Astrocyte (in vitro differentiated cells and primary cell): ENCODE results near the gene PVALB. TPM values are rescaled to one million over a fixed set of nuclear protein-coding genes. Genes with fewer than 3 reads are reported as not detected.

Experiments used
- DNase-seq: peaks from one replicate; pipeline ENCODE4 v3.0.0-alpha.2; 2010; ENCODE audit warnings: low read depth
- FAIRE-seq: peaks from 2 replicates; lab custom pipeline; 2011; peaks lifted over from hg19 to GRCh38; lab: Jason Lieb, UNC
- H2AFZ ChIP-seq: 2 replicates; pipeline ENCODE4 v1.6.0; 2012; ENCODE audit warnings: low read depth, low read length, inconsistent platforms
- H3K27ac ChIP-seq: 2 replicates; pipeline ENCODE4 v1.5.1; 2011; ENCODE audit warnings: low read depth, low read length, inconsistent platforms
- H3K27me3 ChIP-seq: 2 replicates; pipeline ENCODE4 v1.6.0; 2011; ENCODE audit warnings: low read length, inconsistent platforms; ENCODE audit not compliant: insufficient read depth
- H3K36me3 ChIP-seq: 2 replicates; pipeline ENCODE4 v1.5.1; 2011; ENCODE audit warnings: low read length, inconsistent platforms; ENCODE audit not compliant: insufficient read depth
- H3K4me1 ChIP-seq: 2 replicates; pipeline ENCODE4 v1.5.1; 2011; ENCODE audit warnings: low read length, inconsistent platforms; ENCODE audit not compliant: insufficient read depth
- H3K4me2 ChIP-seq: 2 replicates; pipeline ENCODE4 v1.6.0; 2012; ENCODE audit warnings: low read length, inconsistent platforms
- H3K4me3 ChIP-seq: 2 replicates; pipeline ENCODE4 v1.5.1; 2011; ENCODE audit warnings: low read depth, mild to moderate bottlenecking, low read length, inconsistent platforms; ENCODE audit not compliant: insufficient read depth
- H3K79me2 ChIP-seq: 2 replicates; pipeline ENCODE4 v1.6.0; 2012; ENCODE audit warnings: mild to moderate bottlenecking, low read length, inconsistent platforms; ENCODE audit not compliant: insufficient read depth
- H3K9ac ChIP-seq: 2 replicates; pipeline ENCODE4 v1.6.0; 2012; ENCODE audit warnings: mild to moderate bottlenecking, low read length, inconsistent platforms
- H3K9me3 ChIP-seq: 2 replicates; pipeline ENCODE4 v1.5.1; 2012; ENCODE audit warnings: low read depth, mild to moderate bottlenecking, low read length, inconsistent platforms; ENCODE audit not compliant: insufficient read depth
- H4K20me1 ChIP-seq: 2 replicates; pipeline ENCODE4 v1.6.0; 2012; ENCODE audit warnings: low read length, inconsistent platforms; ENCODE audit not compliant: insufficient read depth
- H3K27ac Mint-ChIP-seq: one replicate; pipeline ENCODE4 v1.8.0; 2021; ENCODE audit warnings: mild to moderate bottlenecking, mixed read lengths; ENCODE audit not compliant: unreplicated experiment
- H3K27me3 Mint-ChIP-seq: one replicate; pipeline ENCODE4 v1.8.0; 2021; ENCODE audit warnings: low read depth, mixed read lengths; ENCODE audit not compliant: unreplicated experiment
- H3K36me3 Mint-ChIP-seq: one replicate; pipeline ENCODE4 v1.8.0; 2021; ENCODE audit warnings: low read depth, mixed read lengths; ENCODE audit not compliant: unreplicated experiment
- H3K4me1 Mint-ChIP-seq: one replicate; pipeline ENCODE4 v1.8.0; 2021; ENCODE audit warnings: low read depth, mixed read lengths; ENCODE audit not compliant: unreplicated experiment
- H3K4me3 Mint-ChIP-seq: one replicate; pipeline ENCODE4 v1.8.0; 2021; ENCODE audit warnings: mild to moderate bottlenecking, moderate library complexity, mixed read lengths; ENCODE audit not compliant: unreplicated experiment
- H3K9me3 Mint-ChIP-seq: one replicate; pipeline ENCODE4 v1.8.0; 2021; ENCODE audit warnings: mild to moderate bottlenecking, mixed read lengths; ENCODE audit not compliant: unreplicated experiment
- CTCF ChIP-seq: IDR thresholded peaks from 2 replicates; pipeline ENCODE4 v1.5.1; 2011; ENCODE audit warnings: low read depth, mild to moderate bottlenecking, inconsistent platforms, low read length, moderate library complexity; ENCODE audit not compliant: insufficient read depth
- EZH2 ChIP-seq: IDR thresholded peaks from 2 replicates; pipeline ENCODE4 v1.6.1; 2012; ENCODE audit warnings: mild to moderate bottlenecking, low read length, inconsistent platforms; ENCODE audit not compliant: insufficient read depth
- total RNA-seq: library from RNA; stranded (reverse); gene quantifications from 2 replicates; pipeline ENCODE4 v1.2.1, GENCODE V29; 2021

The PVALB gene
- total RNA-seq, 1 donor from 2014 or later, result not detected

GRCh38 chr22:36758792-36759271 is 58.0 kb downstream of the PVALB start:
- Mint-ChIP-seq H3K27ac (no peak overlapping the region), H3K27me3 (peaks cover 16% of the 10 kb centered on the region)
- H2AFZ ChIP-seq, result no peak overlapping the region

GRCh38 chr22:36757668-36758211 is 59.1 kb downstream of the PVALB start:
- H3K27me3 ChIP-seq, result peaks cover 7% of the 10 kb centered on the region
- H3K4me3 ChIP-seq, result no peak overlapping the region
- no peaks in the 10 kb centered on the region for H3K4me1 ChIP-seq
- no peak overlapping the region for H3K27ac ChIP-seq
- H4K20me1 ChIP-seq, result no peaks in the 10 kb centered on the region
- peak; percentile 60 for TF ChIP-seq CTCF
- TF ChIP-seq EZH2, result no peak
- peaks cover 6% of the 10 kb centered on the region for H3K36me3 Mint-ChIP-seq
- no peak overlapping the region for H2AFZ ChIP-seq
- FAIRE-seq, result no peak
- H3K4me3 Mint-ChIP-seq, result no peak overlapping the region
- H3K9me3 Mint-ChIP-seq, result no peaks in the 10 kb centered on the region
- H3K4me1 Mint-ChIP-seq, result no peaks in the 10 kb centered on the region
- DNase-seq, result peak; percentile 28
- no peaks in the 10 kb centered on the region for H3K36me3 ChIP-seq
- H3K9me3 ChIP-seq, result no peaks in the 10 kb centered on the region
- peaks cover 27% of the 10 kb centered on the region for H3K27me3 Mint-ChIP-seq
- no peaks in the 10 kb centered on the region for H3K79me2 ChIP-seq
- H3K9ac ChIP-seq, result no peak overlapping the region
- H3K4me2 ChIP-seq, result no peak overlapping the region
- H3K27ac Mint-ChIP-seq, result no peak overlapping the region

More at GRCh38 chr22:36758792-36759271, 58.0 kb downstream of the PVALB start:
- H3K4me3 Mint-ChIP-seq, result no peak overlapping the region
- H3K79me2 ChIP-seq, result no peaks in the 10 kb centered on the region
- no peaks in the 10 kb centered on the region for H3K36me3 ChIP-seq
- H3K4me3 ChIP-seq, result no peak overlapping the region
- H3K4me1 Mint-ChIP-seq, result no peaks in the 10 kb centered on the region
- no peak overlapping the region for H3K9ac ChIP-seq
- H3K9me3 Mint-ChIP-seq, result no peaks in the 10 kb centered on the region
- H3K36me3 Mint-ChIP-seq, result peaks cover 8% of the 10 kb centered on the region
- FAIRE-seq, result no peak
- H3K4me1 ChIP-seq, result no peaks in the 10 kb centered on the region
- TF ChIP-seq EZH2, result no peak
- no peak for TF ChIP-seq CTCF
- H4K20me1 ChIP-seq, result no peaks in the 10 kb centered on the region
- DNase-seq, result no peak
- H3K27ac ChIP-seq, result no peak overlapping the region
- no peak overlapping the region for H3K4me2 ChIP-seq
- H3K9me3 ChIP-seq, result no peaks in the 10 kb centered on the region
- peaks cover 2% of the 10 kb centered on the region for H3K27me3 ChIP-seq
